ENCODE measurements around the gene ANKRD63. TPM values are rescaled to one million over a fixed set of nuclear protein-coding genes. Genes with fewer than 3 reads are reported as not detected.

ANKRD63 gene
- total and polyA plus RNA-seq, 2 donors (not counting 1 experiment from before 2014, with no cell fraction given) = 0.25 TPM; not detected in 1

DNA sequence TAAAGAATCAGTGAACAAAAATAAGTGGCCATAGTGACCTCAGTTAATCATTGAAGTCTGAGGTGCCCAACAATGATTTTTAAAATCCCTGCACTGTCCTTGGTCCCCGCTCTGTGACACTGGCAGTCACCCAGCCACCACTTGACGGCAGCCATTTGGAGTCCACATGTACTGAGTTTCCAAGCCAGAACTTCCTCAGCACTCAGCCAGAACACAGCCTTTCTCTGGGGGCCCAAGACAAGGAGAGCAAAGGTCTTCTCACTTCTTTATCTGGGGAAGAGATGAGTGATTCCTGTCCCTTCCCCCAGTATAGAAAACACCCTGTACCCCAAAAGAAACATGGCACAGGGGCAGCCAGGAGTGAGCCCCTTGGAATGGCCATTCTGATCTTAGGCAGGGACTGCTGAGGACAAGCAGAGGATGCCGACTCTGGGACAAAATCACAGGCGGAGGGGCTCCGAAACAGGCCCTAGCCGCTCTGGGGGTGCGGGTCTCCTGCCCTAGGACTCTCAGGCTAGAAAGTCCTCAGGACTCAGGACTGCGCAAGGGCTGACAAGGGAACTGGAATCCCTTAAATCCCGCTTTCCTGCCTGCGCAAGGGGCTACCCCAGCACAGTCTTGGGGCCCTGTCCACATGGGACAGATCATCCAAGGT lies 31.3 kb downstream of the ANKRD63 start:
- ChIA-PET POLR2A (no interaction called here), CTCF (interaction anchor here (1.4 to 1.5 kb wide), 2 partner anchors 13 to 23 kb away, joined by 3 to 7 read pairs; no protein-coding TSS in a partner anchor)
- Mint-ChIP-seq H3K27me3 (peaks cover 27% of the 10 kb centered on the region), H3K4me1 (peaks cover 10% of the 10 kb centered on the region), H3K27ac (no peak overlapping the region), H3K4me3 (peak overlapping the region; percentile 72), H3K9me3 (ENCODE audit: insufficient read depth) (no peaks in the 10 kb centered on the region)
- 99% methylated on average over 10 of the region's 10 CpGs for WGBS (ENCODE audit: insufficient coverage)
- Histone ChIP-seq H2AFZ (ENCODE audit: insufficient read depth, low read depth, low read length, poor library complexity, severe bottlenecking) (no peak overlapping the region), H3K27ac (ENCODE audit: low read length in 2 of 2) (no peak overlapping the region), H3K4me3 (ENCODE audit: control extremely low read depth in 1 of 5, extremely low read depth in 1 of 5, insufficient read depth in 1 of 5, low read depth in 2 of 5, low read length in 4 of 5) (no peak overlapping the region), H3K9me3 (ENCODE audit: control extremely low read depth in 1 of 3, control insufficient read depth in 2 of 3, insufficient read depth in 1 of 3, low read length in 2 of 3) (peaks cover 0 to 6% (median 0%) of the 10 kb centered on the region in 3 donors), H3K4me2 (replicated peaks; ENCODE audit: low read depth, low read length, poor library complexity, severe bottlenecking) (peak overlapping the region; percentile 93), H3K36me3 (replicated peaks in 1 of 2; ENCODE audit: control extremely low read depth in 1 of 2, control insufficient read depth in 1 of 2, extremely low read depth in 1 of 2, insufficient read depth in 2 of 2, low read length in 1 of 2) (no peaks in the 10 kb centered on the region), H3K79me2 (ENCODE audit: control insufficient read depth, insufficient read depth, low read length) (no peaks in the 10 kb centered on the region), H4K20me1 (ENCODE audit: control insufficient read depth, insufficient read depth, low read length, poor library complexity, severe bottlenecking) (no peaks in the 10 kb centered on the region), H3K4me1 (ENCODE audit: control insufficient read depth in 2 of 2, insufficient read depth in 2 of 2, low read length in 2 of 2) (peaks cover 10 to 17% of the 10 kb centered on the region in 2 donors), H3K27me3 (replicated peaks in 1 of 4; ENCODE audit: control extremely low read depth in 1 of 4, control insufficient read depth in 3 of 4, insufficient read depth in 4 of 4, low read length in 3 of 4) (peaks cover 0 to 35% (median 12%) of the 10 kb centered on the region in 4 experiments), H3K9ac (ENCODE audit: low read length) (no peak overlapping the region)
- DNase-seq (no peak), ATAC-seq (ENCODE audit: low read depth) (no peak)
- no peak for TF ChIP-seq CTCF (IDR thresholded peaks at IDR 0.05)
- no peak for TF ChIP-seq EZH2 (IDR thresholded peaks at IDR 0.05; ENCODE audit: borderline replicate concordance, insufficient read depth, low read depth, low read length, poor library complexity, severe bottlenecking)
- intact Hi-C loops (cut with micrococcal nuclease) = no loop called here

DNA sequence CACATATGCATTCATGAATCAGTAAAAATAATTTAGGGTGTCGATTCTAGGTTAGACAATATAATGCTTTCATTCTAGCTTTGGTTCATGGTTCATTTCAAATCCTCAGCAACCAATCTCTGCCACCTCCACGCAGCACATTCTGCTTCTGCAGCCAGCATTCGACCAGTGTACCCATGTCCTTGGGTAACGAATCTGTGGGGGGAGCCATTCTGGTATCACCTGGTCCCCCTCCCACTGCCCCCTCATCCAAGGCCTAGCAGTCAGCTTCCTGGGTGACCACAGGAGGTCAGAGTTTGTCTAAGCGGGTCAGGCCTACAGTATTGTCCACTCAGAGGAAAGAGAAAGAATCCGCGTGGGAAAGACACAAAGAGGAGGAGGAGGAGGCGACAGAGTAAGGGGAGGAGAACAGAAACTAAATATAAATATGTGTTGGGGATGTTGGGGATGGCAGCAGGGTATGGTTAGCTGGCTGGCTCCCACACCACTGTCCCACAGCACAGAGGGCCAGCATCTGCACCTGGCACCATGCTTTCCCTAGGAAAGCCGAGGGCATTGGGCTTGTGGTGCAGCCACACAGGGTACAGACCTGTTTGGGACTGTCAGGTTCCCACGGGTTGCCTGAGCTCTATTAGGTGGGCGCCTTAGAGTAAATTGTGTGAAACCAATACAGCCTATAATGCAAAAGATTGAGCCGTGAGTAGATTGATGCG lies 31.9 kb downstream of the ANKRD63 start:
- Histone ChIP-seq H3K27ac (ENCODE audit: low read length in 2 of 2) (no peak overlapping the region), H3K36me3 (replicated peaks in 1 of 2; ENCODE audit: control extremely low read depth in 1 of 2, control insufficient read depth in 1 of 2, extremely low read depth in 1 of 2, insufficient read depth in 2 of 2, low read length in 1 of 2) (no peaks in the 10 kb centered on the region), H3K9me3 (ENCODE audit: control extremely low read depth in 1 of 3, control insufficient read depth in 2 of 3, insufficient read depth in 1 of 3, low read length in 2 of 3) (peaks cover 0 to 6% (median 0%) of the 10 kb centered on the region in 3 donors), H3K4me1 (ENCODE audit: control insufficient read depth in 2 of 2, insufficient read depth in 2 of 2, low read length in 2 of 2) (peaks cover 10 to 17% of the 10 kb centered on the region in 2 donors), H3K9ac (ENCODE audit: low read length) (no peak overlapping the region), H2AFZ (ENCODE audit: insufficient read depth, low read depth, low read length, poor library complexity, severe bottlenecking) (no peak overlapping the region), H3K4me2 (replicated peaks; ENCODE audit: low read depth, low read length, poor library complexity, severe bottlenecking) (no peak overlapping the region), H3K4me3 (ENCODE audit: control extremely low read depth in 1 of 5, extremely low read depth in 1 of 5, insufficient read depth in 1 of 5, low read depth in 2 of 5, low read length in 4 of 5) (no peak overlapping the region), H4K20me1 (ENCODE audit: control insufficient read depth, insufficient read depth, low read length, poor library complexity, severe bottlenecking) (no peaks in the 10 kb centered on the region), H3K79me2 (ENCODE audit: control insufficient read depth, insufficient read depth, low read length) (no peaks in the 10 kb centered on the region), H3K27me3 (replicated peaks in 1 of 4; ENCODE audit: control extremely low read depth in 1 of 4, control insufficient read depth in 3 of 4, insufficient read depth in 4 of 4, low read length in 3 of 4) (peaks cover 0 to 35% (median 12%) of the 10 kb centered on the region in 4 experiments)
- ChIA-PET CTCF (interaction anchor here (1.4 kb wide), 1 partner anchor 24 kb away, joined by 7 read pairs; no protein-coding TSS in a partner anchor), POLR2A (no interaction called here)
- DNase-seq = no peak
- Mint-ChIP-seq H3K27ac (no peak overlapping the region), H3K4me1 (peaks cover 10% of the 10 kb centered on the region), H3K9me3 (ENCODE audit: insufficient read depth) (no peaks in the 10 kb centered on the region), H3K4me3 (peak overlapping the region; percentile 72), H3K27me3 (peaks cover 27% of the 10 kb centered on the region)
- intact Hi-C loops (cut with micrococcal nuclease) = no loop called here
- 84% methylated on average over 11 of the region's 13 CpGs for WGBS (ENCODE audit: insufficient coverage)
- TF ChIP-seq EZH2 (IDR thresholded peaks at IDR 0.05; ENCODE audit: borderline replicate concordance, insufficient read depth, low read depth, low read length, poor library complexity, severe bottlenecking) (no peak), CTCF (IDR thresholded peaks at IDR 0.05) (no peak)
- no peak for ATAC-seq (ENCODE audit: low read depth)

Data from B cell (primary cell).